Measurements from ENCODE around the gene KRTAP9-7. TPM values are rescaled to one million over a fixed set of nuclear protein-coding genes. Genes with fewer than 3 reads are reported as not detected.

Gene KRTAP9-7
- total RNA-seq, 1 experiment from 2014 or later = not detected

DNA sequence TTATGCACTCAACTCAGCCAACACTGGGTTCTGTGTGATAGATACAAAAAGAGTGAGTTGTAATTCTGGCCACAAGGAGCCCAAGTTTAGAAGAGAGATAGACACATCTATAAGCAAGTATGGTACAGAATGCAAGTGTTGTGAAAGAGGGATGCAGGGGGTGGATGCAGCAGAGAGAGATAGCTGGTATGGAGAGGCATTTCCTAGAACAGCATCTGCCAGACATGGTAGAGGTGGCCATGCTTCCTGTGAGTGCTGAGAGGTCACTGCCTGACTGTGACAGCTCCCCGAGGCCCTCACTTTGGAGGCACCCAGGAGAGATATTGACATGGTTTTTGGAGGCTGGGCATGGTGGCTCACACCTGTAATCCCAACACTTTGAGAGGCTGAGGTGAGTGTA, 35.6 kb downstream of the KRTAP9-7 start (continued):
- TF ChIP-seq, protein P1, sequence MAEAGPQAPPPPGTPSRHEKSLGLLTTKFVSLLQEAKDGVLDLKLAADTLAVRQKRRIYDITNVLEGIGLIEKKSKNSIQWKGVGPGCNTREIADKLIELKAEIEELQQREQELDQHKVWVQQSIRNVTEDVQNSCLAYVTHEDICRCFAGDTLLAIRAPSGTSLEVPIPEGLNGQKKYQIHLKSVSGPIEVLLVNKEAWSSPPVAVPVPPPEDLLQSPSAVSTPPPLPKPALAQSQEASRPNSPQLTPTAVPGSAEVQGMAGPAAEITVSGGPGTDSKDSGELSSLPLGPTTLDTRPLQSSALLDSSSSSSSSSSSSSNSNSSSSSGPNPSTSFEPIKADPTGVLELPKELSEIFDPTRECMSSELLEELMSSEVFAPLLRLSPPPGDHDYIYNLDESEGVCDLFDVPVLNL (CRISPR knock-in tag; IDR thresholded peaks at IDR 0.05; ENCODE audit: borderline replicate concordance, low read depth) = no peak
- TF ChIP-seq GRHL2 (CRISPR knock-in tag; IDR thresholded peaks at IDR 0.05; ENCODE audit: insufficient replicate concordance, severe bottlenecking) = no peak
- TF ChIP-seq, protein P2, sequence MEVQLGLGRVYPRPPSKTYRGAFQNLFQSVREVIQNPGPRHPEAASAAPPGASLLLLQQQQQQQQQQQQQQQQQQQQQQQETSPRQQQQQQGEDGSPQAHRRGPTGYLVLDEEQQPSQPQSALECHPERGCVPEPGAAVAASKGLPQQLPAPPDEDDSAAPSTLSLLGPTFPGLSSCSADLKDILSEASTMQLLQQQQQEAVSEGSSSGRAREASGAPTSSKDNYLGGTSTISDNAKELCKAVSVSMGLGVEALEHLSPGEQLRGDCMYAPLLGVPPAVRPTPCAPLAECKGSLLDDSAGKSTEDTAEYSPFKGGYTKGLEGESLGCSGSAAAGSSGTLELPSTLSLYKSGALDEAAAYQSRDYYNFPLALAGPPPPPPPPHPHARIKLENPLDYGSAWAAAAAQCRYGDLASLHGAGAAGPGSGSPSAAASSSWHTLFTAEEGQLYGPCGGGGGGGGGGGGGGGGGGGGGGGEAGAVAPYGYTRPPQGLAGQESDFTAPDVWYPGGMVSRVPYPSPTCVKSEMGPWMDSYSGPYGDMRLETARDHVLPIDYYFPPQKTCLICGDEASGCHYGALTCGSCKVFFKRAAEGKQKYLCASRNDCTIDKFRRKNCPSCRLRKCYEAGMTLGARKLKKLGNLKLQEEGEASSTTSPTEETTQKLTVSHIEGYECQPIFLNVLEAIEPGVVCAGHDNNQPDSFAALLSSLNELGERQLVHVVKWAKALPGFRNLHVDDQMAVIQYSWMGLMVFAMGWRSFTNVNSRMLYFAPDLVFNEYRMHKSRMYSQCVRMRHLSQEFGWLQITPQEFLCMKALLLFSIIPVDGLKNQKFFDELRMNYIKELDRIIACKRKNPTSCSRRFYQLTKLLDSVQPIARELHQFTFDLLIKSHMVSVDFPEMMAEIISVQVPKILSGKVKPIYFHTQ (CRISPR knock-in tag; IDR thresholded peaks at IDR 0.05) = no peak
- TF ChIP-seq, protein P3, sequence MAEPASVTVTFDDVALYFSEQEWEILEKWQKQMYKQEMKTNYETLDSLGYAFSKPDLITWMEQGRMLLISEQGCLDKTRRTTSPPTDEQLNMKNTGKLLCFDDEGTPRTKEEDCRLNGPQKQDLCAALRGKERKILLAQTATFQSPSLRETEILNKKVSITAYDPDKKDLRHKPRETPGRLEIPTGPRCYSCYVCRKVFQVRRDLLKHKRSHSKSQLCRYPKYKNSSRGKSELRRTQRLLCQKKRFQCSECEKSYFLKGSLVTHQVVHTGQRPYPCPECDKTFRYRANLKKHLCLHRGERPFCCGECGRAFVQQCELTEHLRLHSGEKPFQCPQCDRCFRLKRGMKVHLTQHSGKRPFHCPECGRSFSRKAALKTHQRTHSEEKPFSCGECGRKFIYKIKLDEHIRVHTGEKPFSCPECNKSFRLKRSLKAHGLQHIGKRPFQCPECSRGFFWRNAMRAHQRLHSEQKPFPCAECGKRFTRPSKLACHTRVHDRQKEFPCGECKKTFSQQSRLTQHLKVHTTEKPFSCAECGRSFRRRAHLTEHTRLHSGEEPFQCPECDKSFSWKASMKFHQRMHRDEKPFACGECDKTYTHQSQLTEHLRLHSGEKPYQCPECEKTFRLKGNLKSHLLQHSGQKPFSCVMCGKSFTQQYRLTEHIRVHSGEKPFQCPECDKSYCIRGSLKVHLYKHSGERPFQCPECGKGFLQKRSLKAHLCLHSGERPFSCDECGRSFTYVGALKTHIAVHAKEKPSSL (CRISPR knock-in tag; conservative IDR thresholded peaks at IDR 0.05) = no peak

DNA sequence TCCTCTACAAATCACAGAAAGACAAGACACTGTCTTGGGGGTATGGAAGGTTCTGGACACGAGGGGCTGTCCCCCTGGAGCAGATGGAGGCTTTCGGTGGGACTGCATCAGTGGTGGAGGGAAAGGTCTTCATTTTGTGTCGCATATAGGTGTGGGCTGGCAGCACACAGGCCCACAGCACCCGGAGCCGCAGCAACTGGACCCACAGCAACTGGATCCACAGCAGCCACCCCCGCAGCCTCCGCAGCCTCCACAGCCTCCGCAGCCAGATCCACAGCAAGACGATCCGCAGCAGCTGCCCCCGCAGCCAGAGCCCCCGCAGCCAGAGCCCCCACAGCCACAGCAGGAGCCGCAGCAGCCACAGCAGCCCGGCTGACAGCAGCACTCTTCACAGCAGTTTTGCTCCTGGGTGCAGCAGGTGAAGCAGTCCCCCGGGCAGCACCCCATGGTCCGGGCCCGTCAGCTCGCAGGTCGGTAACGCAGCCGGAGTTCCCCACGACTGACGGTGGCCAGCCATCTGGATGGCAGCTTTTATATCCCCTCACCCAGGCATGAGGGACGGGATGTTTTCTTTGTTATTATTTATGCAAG, 39.8 kb downstream of the KRTAP9-7 start, which contains the start of gene KRTAP17-1:
KRTAP17-1 (minus strand) TSS at position 507 of the 591 bp plus-strand sequence; CDS start at position 447, 60 bp downstream.
- ChIA-PET CTCF (interaction anchor here (1.8 kb wide), 1 partner anchor 102 kb away, joined by 5 read pairs; no protein-coding TSS in a partner anchor), POLR2A (no interaction called here)
- H3K27me3 Mint-ChIP-seq (ENCODE audit: low read depth) = no peaks in the 10 kb centered on the region
- H3K9me3 Mint-ChIP-seq = peaks cover 14% of the 10 kb centered on the region
- H3K36me3 Mint-ChIP-seq = peaks cover 13% of the 10 kb centered on the region; the same call in 1 of the 2 replicates
- H3K27ac Mint-ChIP-seq = no peak within 1 kb of the TSS
- DNase-seq (ENCODE audit: low spot score) (no peak), ATAC-seq (no peak)
- no peaks in the 10 kb centered on the region for H3K4me1 Mint-ChIP-seq
- no peak within 1 kb of the TSS for H3K4me3 Mint-ChIP-seq
- TF ChIP-seq, protein P4, sequence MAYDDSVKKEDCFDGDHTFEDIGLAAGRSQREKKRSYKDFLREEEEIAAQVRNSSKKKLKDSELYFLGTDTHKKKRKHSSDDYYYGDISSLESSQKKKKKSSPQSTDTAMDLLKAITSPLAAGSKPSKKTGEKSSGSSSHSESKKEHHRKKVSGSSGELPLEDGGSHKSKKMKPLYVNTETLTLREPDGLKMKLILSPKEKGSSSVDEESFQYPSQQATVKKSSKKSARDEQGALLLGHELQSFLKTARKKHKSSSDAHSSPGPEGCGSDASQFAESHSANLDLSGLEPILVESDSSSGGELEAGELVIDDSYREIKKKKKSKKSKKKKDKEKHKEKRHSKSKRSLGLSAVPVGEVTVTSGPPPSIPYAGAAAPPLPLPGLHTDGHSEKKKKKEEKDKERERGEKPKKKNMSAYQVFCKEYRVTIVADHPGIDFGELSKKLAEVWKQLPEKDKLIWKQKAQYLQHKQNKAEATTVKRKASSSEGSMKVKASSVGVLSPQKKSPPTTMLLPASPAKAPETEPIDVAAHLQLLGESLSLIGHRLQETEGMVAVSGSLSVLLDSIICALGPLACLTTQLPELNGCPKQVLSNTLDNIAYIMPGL (CRISPR knock-in tag; IDR thresholded peaks at IDR 0.05) = no peak
- TF ChIP-seq ZNF416 (CRISPR knock-in tag; IDR thresholded peaks at IDR 0.05) = no peak
- TF ChIP-seq ATF1 (CRISPR knock-in tag; IDR thresholded peaks at IDR 0.05) = no peak
- no peak for TF ChIP-seq SMAD4 (CRISPR knock-in tag; IDR thresholded peaks at IDR 0.05)
- TF ChIP-seq, protein P5, sequence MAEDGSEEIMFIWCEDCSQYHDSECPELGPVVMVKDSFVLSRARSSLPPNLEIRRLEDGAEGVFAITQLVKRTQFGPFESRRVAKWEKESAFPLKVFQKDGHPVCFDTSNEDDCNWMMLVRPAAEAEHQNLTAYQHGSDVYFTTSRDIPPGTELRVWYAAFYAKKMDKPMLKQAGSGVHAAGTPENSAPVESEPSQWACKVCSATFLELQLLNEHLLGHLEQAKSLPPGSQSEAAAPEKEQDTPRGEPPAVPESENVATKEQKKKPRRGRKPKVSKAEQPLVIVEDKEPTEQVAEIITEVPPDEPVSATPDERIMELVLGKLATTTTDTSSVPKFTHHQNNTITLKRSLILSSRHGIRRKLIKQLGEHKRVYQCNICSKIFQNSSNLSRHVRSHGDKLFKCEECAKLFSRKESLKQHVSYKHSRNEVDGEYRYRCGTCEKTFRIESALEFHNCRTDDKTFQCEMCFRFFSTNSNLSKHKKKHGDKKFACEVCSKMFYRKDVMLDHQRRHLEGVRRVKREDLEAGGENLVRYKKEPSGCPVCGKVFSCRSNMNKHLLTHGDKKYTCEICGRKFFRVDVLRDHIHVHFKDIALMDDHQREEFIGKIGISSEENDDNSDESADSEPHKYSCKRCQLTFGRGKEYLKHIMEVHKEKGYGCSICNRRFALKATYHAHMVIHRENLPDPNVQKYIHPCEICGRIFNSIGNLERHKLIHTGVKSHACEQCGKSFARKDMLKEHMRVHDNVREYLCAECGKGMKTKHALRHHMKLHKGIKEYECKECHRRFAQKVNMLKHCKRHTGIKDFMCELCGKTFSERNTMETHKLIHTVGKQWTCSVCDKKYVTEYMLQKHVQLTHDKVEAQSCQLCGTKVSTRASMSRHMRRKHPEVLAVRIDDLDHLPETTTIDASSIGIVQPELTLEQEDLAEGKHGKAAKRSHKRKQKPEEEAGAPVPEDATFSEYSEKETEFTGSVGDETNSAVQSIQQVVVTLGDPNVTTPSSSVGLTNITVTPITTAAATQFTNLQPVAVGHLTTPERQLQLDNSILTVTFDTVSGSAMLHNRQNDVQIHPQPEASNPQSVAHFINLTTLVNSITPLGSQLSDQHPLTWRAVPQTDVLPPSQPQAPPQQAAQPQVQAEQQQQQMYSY (CRISPR knock-in tag; IDR thresholded peaks at IDR 0.05) = no peak
- TF ChIP-seq ZNF232 (CRISPR knock-in tag; IDR thresholded peaks at IDR 0.05) = no peak
- TF ChIP-seq FOXJ3 (CRISPR knock-in tag; IDR thresholded peaks at IDR 0.05; ENCODE audit: borderline replicate concordance) = no peak
- TF ChIP-seq HMGA2 (CRISPR knock-in tag; IDR thresholded peaks at IDR 0.05) = no peak
- TF ChIP-seq, protein P6, sequence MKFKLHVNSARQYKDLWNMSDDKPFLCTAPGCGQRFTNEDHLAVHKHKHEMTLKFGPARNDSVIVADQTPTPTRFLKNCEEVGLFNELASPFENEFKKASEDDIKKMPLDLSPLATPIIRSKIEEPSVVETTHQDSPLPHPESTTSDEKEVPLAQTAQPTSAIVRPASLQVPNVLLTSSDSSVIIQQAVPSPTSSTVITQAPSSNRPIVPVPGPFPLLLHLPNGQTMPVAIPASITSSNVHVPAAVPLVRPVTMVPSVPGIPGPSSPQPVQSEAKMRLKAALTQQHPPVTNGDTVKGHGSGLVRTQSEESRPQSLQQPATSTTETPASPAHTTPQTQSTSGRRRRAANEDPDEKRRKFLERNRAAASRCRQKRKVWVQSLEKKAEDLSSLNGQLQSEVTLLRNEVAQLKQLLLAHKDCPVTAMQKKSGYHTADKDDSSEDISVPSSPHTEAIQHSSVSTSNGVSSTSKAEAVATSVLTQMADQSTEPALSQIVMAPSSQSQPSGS (CRISPR knock-in tag; IDR thresholded peaks at IDR 0.05; ENCODE audit: borderline replicate concordance, low read depth) = no peak
- TF ChIP-seq, protein P1 (CRISPR knock-in tag; IDR thresholded peaks at IDR 0.05; ENCODE audit: borderline replicate concordance, low read depth) = no peak
- TF ChIP-seq, protein P7, sequence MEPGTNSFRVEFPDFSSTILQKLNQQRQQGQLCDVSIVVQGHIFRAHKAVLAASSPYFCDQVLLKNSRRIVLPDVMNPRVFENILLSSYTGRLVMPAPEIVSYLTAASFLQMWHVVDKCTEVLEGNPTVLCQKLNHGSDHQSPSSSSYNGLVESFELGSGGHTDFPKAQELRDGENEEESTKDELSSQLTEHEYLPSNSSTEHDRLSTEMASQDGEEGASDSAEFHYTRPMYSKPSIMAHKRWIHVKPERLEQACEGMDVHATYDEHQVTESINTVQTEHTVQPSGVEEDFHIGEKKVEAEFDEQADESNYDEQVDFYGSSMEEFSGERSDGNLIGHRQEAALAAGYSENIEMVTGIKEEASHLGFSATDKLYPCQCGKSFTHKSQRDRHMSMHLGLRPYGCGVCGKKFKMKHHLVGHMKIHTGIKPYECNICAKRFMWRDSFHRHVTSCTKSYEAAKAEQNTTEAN (CRISPR knock-in tag; IDR thresholded peaks at IDR 0.05) = no peak
- no peak for TF ChIP-seq NR3C1 (CRISPR knock-in tag; conservative IDR thresholded peaks at IDR 0.05; ENCODE audit: low read depth)
- no peak for TF ChIP-seq ZNF263 (CRISPR knock-in tag; IDR thresholded peaks at IDR 0.05; ENCODE audit: low read depth)
- no peak for TF ChIP-seq OVOL2 (CRISPR knock-in tag; IDR thresholded peaks at IDR 0.05; ENCODE audit: borderline replicate concordance)
- TF ChIP-seq ZNF219 (CRISPR knock-in tag; IDR thresholded peaks at IDR 0.05; ENCODE audit: borderline replicate concordance) = no peak
- no peak for TF ChIP-seq ZNF423 (CRISPR knock-in tag; IDR thresholded peaks at IDR 0.05)
